H1 (cell line): ENCODE results near the gene CD68. TPM values are rescaled to one million over a fixed set of nuclear protein-coding genes. Genes with fewer than 3 reads are reported as not detected.

Source experiments
- CTCF ChIA-PET: fragments of 300-600 bp; sonication (Branson Sonifier 250); formaldehyde crosslinking; loops from one replicate; lab custom pipeline; 2021; ENCODE audit not compliant: partially characterized antibody; lab: Charles Lee
- POLR2A ChIA-PET: fragments of 300-600 bp; sonication (Branson Sonifier 250); formaldehyde crosslinking; loops from one replicate; lab custom pipeline; 2021; ENCODE audit warnings: inconsistent platforms; ENCODE audit not compliant: partially characterized antibody; lab: Charles Lee
- DNase-seq, 2 experiments: peaks; one replicate each; pipeline versions ENCODE4 v3.0.0 to v3.0.0-alpha.2; 2010 to 2022; ENCODE audit warnings: low spot score in 2 of 2, low read depth in 1 of 2, mixed read lengths in 1 of 2
- FAIRE-seq: peaks from 2 replicates; lab custom pipeline; 2011; peaks lifted over from hg19 to GRCh38; lab: Jason Lieb, UNC
- H2AFZ ChIP-seq: 2 replicates; pipeline ENCODE4 v1.8.1; 2012; ENCODE audit warnings: low read length, inconsistent platforms
- H2AK5ac ChIP-seq: 2 replicates; pipeline ENCODE4 v1.6.1; 2013; ENCODE audit warnings: low read depth, low read length
- H2BK120ac ChIP-seq: replicated peaks from 2 replicates; pipeline ENCODE3; 2013; ENCODE audit warnings: low read depth, low read length, inconsistent platforms
- H2BK12ac ChIP-seq: 2 replicates; pipeline ENCODE4 v1.6.1; 2013; ENCODE audit warnings: low read depth, low read length
- H2BK15ac ChIP-seq: 2 replicates; pipeline ENCODE4 v1.6.1; 2013; ENCODE audit warnings: low read length
- H2BK20ac ChIP-seq: 2 replicates; pipeline ENCODE4 v1.6.1; 2013; ENCODE audit warnings: low read length
- H2BK5ac ChIP-seq: 2 replicates; pipeline ENCODE4 v1.6.1; 2013; ENCODE audit warnings: low read depth, low read length
- H3K14ac ChIP-seq: 2 replicates; pipeline ENCODE4 v1.6.1; 2013; ENCODE audit warnings: inconsistent platforms; ENCODE audit not compliant: insufficient read length
- H3K18ac ChIP-seq: 2 replicates; pipeline ENCODE4 v1.6.1; 2013; ENCODE audit warnings: low read length; ENCODE audit errors: extremely low read depth
- H3K23ac ChIP-seq: 2 replicates; pipeline ENCODE4 v1.6.1; 2013; ENCODE audit warnings: inconsistent platforms; ENCODE audit not compliant: insufficient read length
- H3K23me2 ChIP-seq: 2 replicates; pipeline ENCODE4 v1.6.1; 2013; ENCODE audit warnings: low read depth, low read length
- H3K27ac ChIP-seq: 2 replicates; pipeline ENCODE4 v1.6.1; 2011; ENCODE audit warnings: low read depth, low read length, inconsistent platforms
- H3K27me3 ChIP-seq, 4 experiments: replicated peaks in 1 of 4; 1 replicate in 1 of 4; 2 replicates in 3 of 4; pipeline versions ENCODE4 v1.6.1 to v1.8.1; 2011 to 2013; ENCODE audit warnings: low read length in 3 of 4, mild to moderate bottlenecking in 3 of 4, inconsistent platforms in 2 of 4, mixed read lengths in 2 of 4, moderate library complexity in 1 of 4; ENCODE audit not compliant: control insufficient read depth in 3 of 4, insufficient read depth in 3 of 4; ENCODE audit errors: extremely low read depth in 1 of 4
- H3K36me3 ChIP-seq, 4 experiments: 2 replicates each; pipeline versions ENCODE4 v1.6.1 to v1.8.1; 2011 to 2013; ENCODE audit warnings: mild to moderate bottlenecking in 4 of 4, low read length in 3 of 4, moderate library complexity in 2 of 4, control low read depth in 1 of 4, inconsistent platforms in 1 of 4; ENCODE audit not compliant: insufficient read depth in 4 of 4, control insufficient read depth in 2 of 4
- H3K4ac ChIP-seq: replicated peaks from 2 replicates; pipeline ENCODE3; 2013; ENCODE audit warnings: low read length, low read depth, mixed read lengths, inconsistent platforms; ENCODE audit not compliant: insufficient read length
- H3K4me1 ChIP-seq, 4 experiments: replicated peaks in 1 of 4; 1 replicate in 1 of 4; 2 replicates in 3 of 4; pipeline versions ENCODE4 v1.6.1 to v1.8.1; 2011 to 2013; ENCODE audit warnings: low read length in 3 of 4, inconsistent platforms in 2 of 4, mixed read lengths in 1 of 4; ENCODE audit not compliant: insufficient read depth in 4 of 4, control insufficient read depth in 3 of 4
- H3K4me2 ChIP-seq, 2 experiments: 2 replicates each; pipeline versions ENCODE4 v1.6.1 to v1.8.1; 2011 to 2013; ENCODE audit warnings: low read depth in 2 of 2, low read length in 2 of 2, control low read depth in 1 of 2, inconsistent platforms in 1 of 2, mild to moderate bottlenecking in 1 of 2; ENCODE audit not compliant: insufficient read depth in 1 of 2
- H3K4me3 ChIP-seq, 4 experiments: fragments of 200-600, 300-600 bp in 1 of 4; sonication (generic), shearing (Covaris generic), sonication (Bioruptor Twin) in 1 of 4; 2 replicates each; pipeline versions ENCODE4 v1.5.1 to v1.8.1; 2011 to 2016; ENCODE audit warnings: low read length in 4 of 4, low read depth in 3 of 4, control low read depth in 2 of 4, inconsistent platforms in 2 of 4, mild to moderate bottlenecking in 2 of 4, mixed read lengths in 1 of 4, moderate library complexity in 1 of 4; ENCODE audit not compliant: insufficient read depth in 2 of 4; ENCODE audit errors: extremely low read depth in 1 of 4
- H3K56ac ChIP-seq: replicated peaks from 2 replicates; pipeline ENCODE3; 2013; ENCODE audit warnings: low read depth, mild to moderate bottlenecking, mixed read lengths, low read length, inconsistent platforms; ENCODE audit not compliant: insufficient read length
- H3K79me1 ChIP-seq: 2 replicates; pipeline ENCODE4 v1.6.1; 2013; ENCODE audit warnings: low read depth, low read length, control low read depth
- H3K79me2 ChIP-seq, 2 experiments: 2 replicates each; pipeline versions ENCODE4 v1.6.1 to v1.8.1; 2012 to 2013; ENCODE audit warnings: low read length in 2 of 2, mild to moderate bottlenecking in 2 of 2, inconsistent platforms in 1 of 2; ENCODE audit not compliant: insufficient read depth in 2 of 2, control insufficient read depth in 1 of 2
- H3K9ac ChIP-seq, 4 experiments: replicated peaks in 1 of 4; 1 replicate in 1 of 4; 2 replicates in 3 of 4; pipeline versions ENCODE4 v1.6.1 to v1.8.1; 2011 to 2013; ENCODE audit warnings: low read depth in 3 of 4, low read length in 3 of 4, control low read depth in 2 of 4, mild to moderate bottlenecking in 2 of 4, moderate library complexity in 2 of 4, inconsistent platforms in 1 of 4; ENCODE audit errors: extremely low read depth in 1 of 4
- H3K9me3 ChIP-seq, 2 experiments: 2 replicates each; pipeline versions ENCODE4 v1.6.1 to v1.8.1; 2012 to 2013; ENCODE audit warnings: mild to moderate bottlenecking in 2 of 2, moderate library complexity in 2 of 2, control low read depth in 1 of 2, inconsistent platforms in 1 of 2, low read depth in 1 of 2, low read length in 1 of 2, mixed read lengths in 1 of 2; ENCODE audit not compliant: insufficient read depth in 2 of 2
- H4K20me1 ChIP-seq, 2 experiments: replicated peaks in 1 of 2; 2 replicates each; pipeline versions ENCODE3 to v1.8.1; 2011 to 2013; ENCODE audit warnings: inconsistent platforms in 2 of 2, low read length in 2 of 2, mild to moderate bottlenecking in 1 of 2; ENCODE audit not compliant: insufficient read depth in 2 of 2, control insufficient read depth in 1 of 2
- H4K5ac ChIP-seq: 2 replicates; pipeline ENCODE4 v1.6.1; 2013; ENCODE audit warnings: low read length, low read depth, mixed read lengths, inconsistent platforms; ENCODE audit not compliant: insufficient read length
- H4K8ac ChIP-seq: 2 replicates; pipeline ENCODE4 v1.8.0; 2013; ENCODE audit warnings: mild to moderate bottlenecking, moderate library complexity, low read length, inconsistent platforms; ENCODE audit not compliant: insufficient read depth; ENCODE audit errors: extremely low read depth
- H4K91ac ChIP-seq: replicated peaks from 2 replicates; pipeline ENCODE3; 2013; ENCODE audit warnings: low read length, mixed read lengths, inconsistent platforms; ENCODE audit not compliant: insufficient read length
- CEBPB ChIP-seq: IDR thresholded peaks from 2 replicates; pipeline ENCODE4 v1.6.1; 2012; ENCODE audit warnings: low read depth, low read length
- HDAC2 ChIP-seq, 2 experiments: fragments of 300-600 bp in 1 of 2; sonication (generic) in 1 of 2; IDR thresholded peaks; 2 replicates each; pipeline ENCODE4 v1.6.1; 2011 to 2012; ENCODE audit warnings: low read depth in 2 of 2, low read length in 2 of 2, mild to moderate bottlenecking in 2 of 2, moderate library complexity in 2 of 2, borderline replicate concordance in 1 of 2, inconsistent platforms in 1 of 2
- JUN ChIP-seq: IDR thresholded peaks from 2 replicates; pipeline ENCODE4 v1.6.1; 2011; ENCODE audit warnings: low read depth, mild to moderate bottlenecking, improper control_type of control experiment, low read length
- ZNF274 ChIP-seq: IDR thresholded peaks from 2 replicates; pipeline ENCODE4 v1.7.0; 2012; ENCODE audit warnings: low read length, borderline replicate concordance; ENCODE audit errors: extremely low read depth
- WGBS, 2 experiments: shearing (Covaris generic) in 1 of 2; methylation state at CpG; one replicate each; pipeline versions ENCODE4 v1.1.6 to v1.1.7; 2013 to 2015; ENCODE audit warnings: low lambda C conversion rate in 2 of 2, mixed read lengths in 2 of 2, inconsistent platforms in 1 of 2, low coverage in 1 of 2, missing lambda C conversion rate in 1 of 2; ENCODE audit not compliant: insufficient replicate concordance in 2 of 2, insufficient coverage in 1 of 2, insufficient read length in 1 of 2; ENCODE audit errors: extremely low coverage in 1 of 2, missing lambda C conversion rate in 1 of 2; 5-methylcytosine and 5-hydroxymethylcytosine counted together
- polyA plus RNA-seq, 7 experiments: library from polyadenylated mRNA; depleted of rRNA in 3 of 7; stranded (reverse) in 5 of 7; unstranded in 2 of 7; fragments of >200 nt in 5 of 7; fragments of 200-250 nt in 2 of 7; gene quantifications; 1 replicate in 5 of 7; 2 replicates in 1 of 7; 4 replicates in 1 of 7; pipeline versions ENCODE4 v1.2.1 to v1.2.3, GENCODE V29; 2011 to 2013; ENCODE audit warnings: missing spikeins in 2 of 7, mixed read lengths in 2 of 7
- total RNA-seq: library from RNA; stranded (reverse); fragmentation: NEBNext Ultra II Directional; extraction: Animal tissue kit (Norgen Biotek cat#: 25700); gene quantifications from 2 replicates; pipeline ENCODE4 v1.2.1, GENCODE V29; 2021

CD68 gene
- total and polyA plus RNA-seq, 2 of the 8 experiments (the other 6 are each of a cell fraction or from before 2014, with no cell fraction given): 0.18 TPM; not detected in 1

DNA sequence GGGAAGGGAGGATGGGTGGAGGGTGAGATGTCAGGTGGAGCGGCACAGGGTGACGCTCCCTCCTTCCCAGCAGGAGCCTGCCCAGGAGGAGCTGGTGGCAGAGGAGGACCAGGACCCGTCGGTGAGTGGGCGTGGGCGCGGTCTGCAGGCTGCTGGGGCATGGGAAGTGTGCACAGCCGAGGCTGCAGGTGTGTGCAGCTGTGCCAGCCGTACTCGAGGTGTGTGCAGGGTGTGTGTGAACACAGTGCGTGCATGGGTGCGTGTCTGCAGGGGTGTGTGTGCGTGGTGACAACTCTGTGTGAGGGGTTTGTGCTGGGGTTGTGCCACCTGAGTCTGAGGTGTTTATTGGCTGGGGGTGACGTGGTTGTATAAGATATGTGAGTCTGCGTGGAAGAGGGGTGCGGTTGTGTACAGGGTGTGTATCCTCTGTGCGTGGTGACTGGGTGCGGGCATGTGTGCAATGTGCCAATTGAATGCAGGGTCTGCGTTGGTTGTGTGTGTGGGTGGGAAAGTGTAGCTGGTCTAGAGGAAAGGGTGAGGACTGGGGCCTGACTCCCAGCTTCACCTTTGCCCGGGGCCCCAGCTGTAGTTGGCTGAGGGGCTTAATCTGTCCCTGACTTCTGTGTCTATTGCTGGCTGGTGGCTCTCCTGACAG lies 29.9 kb upstream of the CD68 start:
- peaks cover 0 to 4% (median 3%) of the 10 kb centered on the region in 4 experiments; a peak in 2 of 7 replicates for H3K4me1 ChIP-seq
- H3K36me3 ChIP-seq: no peaks in the 10 kb centered on the region
- TF ChIP-seq JUN (no peak), ZNF274 (no peak), HDAC2 (IDR thresholded peaks at IDR 0.05; ENCODE audit: borderline replicate concordance in 1 of 2, low read depth in 2 of 2, low read length in 2 of 2) (no peak), CEBPB (no peak)
- DNase-seq: peak in 1 of 2 experiments; percentile 58
- peak overlapping the region; percentile 91 for H3K4ac ChIP-seq
- peak overlapping the region; percentile 89; the same call in 1 of the 2 replicates for H4K8ac ChIP-seq
- H3K23ac ChIP-seq: no peak overlapping the region
- no peak overlapping the region for H3K9ac ChIP-seq
- H2BK12ac ChIP-seq: peak overlapping the region; percentile 95; the same call in 1 of the 2 replicates
- H2BK15ac ChIP-seq: peak overlapping the region; percentile 98; the same call in 1 of the 2 replicates
- peak overlapping the region; percentile 78; the same call in 1 of the 2 replicates for H2BK5ac ChIP-seq
- WGBS, 2 experiments: 78% methylated on average over 17 of the region's 20 CpGs; no CpG with 5 or more reads in 1 of the 2 experiments
- H3K56ac ChIP-seq: no peak overlapping the region
- POLR2A ChIA-PET: interaction anchor here (1.1 to 37.5 kb wide), 7 partner anchors 8 to 65 kb away, joined by 3 to 1144 read pairs (median 8); partner anchors contain the start of genes CD68, MPDU1, POLR2A and SOX15
- H3K79me1 ChIP-seq: no peaks in the 10 kb centered on the region
- H2AK5ac ChIP-seq: peak overlapping the region; percentile 25; the same call in 1 of the 2 replicates
- CTCF ChIA-PET: interaction anchor here (0.6 to 3.9 kb wide), 3 partner anchors 11 to 22 kb away, joined by 3 to 27 read pairs (median 4); partner anchors contain the start of gene SENP3
- peaks cover 6% of the 10 kb centered on the region; the same call in 1 of the 2 replicates for H3K23me2 ChIP-seq
- peak overlapping the region; percentile 15 for H4K5ac ChIP-seq
- no peak overlapping the region for H2BK20ac ChIP-seq
- H2BK120ac ChIP-seq: no peak overlapping the region
- no peaks in the 10 kb centered on the region for H3K9me3 ChIP-seq
- peaks cover 0 to 5% (median 3%) of the 10 kb centered on the region in 4 experiments; a peak in 4 of 7 replicates for H3K27me3 ChIP-seq
- no peak overlapping the region for H2AFZ ChIP-seq
- H4K91ac ChIP-seq: peak overlapping the region; percentile 93
- no peaks in the 10 kb centered on the region for H3K79me2 ChIP-seq
- FAIRE-seq: no peak
- H3K4me2 ChIP-seq: peak overlapping the region; percentile 70 to 89
- peak overlapping the region; percentile 56 to 77 (median 70); a peak in 7 of 8 replicates for H3K4me3 ChIP-seq
- H3K14ac ChIP-seq: no peak overlapping the region
- peak overlapping the region; percentile 60; the same call in 1 of the 2 replicates for H3K18ac ChIP-seq
- no peak overlapping the region for H3K27ac ChIP-seq
- H4K20me1 ChIP-seq: peaks cover 0 to 7% of the 10 kb centered on the region in 2 experiments
